ENCODE measurements around the gene PRXL2B.

Gene PRXL2B

DNA sequence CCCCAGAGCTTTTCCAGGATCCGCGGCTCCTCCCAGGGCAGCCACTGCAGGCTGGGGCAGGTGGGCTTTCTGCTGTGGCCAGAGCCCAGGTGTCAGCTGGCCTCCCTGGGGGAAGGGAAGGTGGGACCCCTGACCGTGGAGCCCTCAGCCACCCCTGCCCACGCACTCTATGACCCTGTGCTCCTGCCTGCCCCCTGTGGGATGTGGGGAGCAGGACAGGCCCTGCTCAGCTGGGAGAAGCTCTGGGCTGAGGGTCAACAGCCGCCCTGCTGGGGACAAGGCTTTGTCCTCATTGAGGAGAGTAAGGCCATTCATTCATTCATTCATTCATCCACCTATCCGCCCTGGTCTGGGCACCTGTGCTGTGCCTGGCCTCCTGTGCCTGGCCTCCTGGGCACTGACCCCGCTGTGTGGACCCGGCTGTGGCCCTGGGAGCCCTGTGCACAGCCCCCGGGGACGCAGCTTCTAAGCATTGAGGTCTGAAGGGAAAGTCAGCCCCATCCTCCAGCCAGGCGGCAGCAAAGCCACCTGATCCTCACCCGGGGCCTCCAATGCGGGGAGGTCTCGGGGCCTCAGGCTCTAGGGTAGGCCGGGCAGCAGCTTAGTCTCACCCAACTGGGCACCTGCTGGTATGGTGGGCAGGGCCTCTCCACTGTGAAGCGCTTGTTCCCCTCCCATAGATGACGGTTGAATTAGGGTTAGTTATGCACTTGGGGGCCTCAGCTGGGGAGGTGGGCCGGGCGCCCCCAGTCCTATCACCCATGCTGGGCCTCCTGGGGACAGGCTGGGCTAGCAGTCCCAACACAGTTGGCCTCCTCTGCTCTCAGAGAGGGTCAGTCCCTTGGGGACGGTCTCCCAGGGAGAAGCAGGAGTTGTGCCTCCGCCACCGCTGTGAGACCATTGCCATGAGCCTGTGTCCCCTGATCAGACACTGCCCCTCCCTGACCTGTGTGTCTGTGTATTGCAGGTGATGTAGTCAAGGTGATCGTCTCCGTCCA is 24.4 kb upstream of the PRXL2B start:
- DNase-seq (ENCODE audit: low read depth): no peak
- TF ChIP-seq, protein P1, sequence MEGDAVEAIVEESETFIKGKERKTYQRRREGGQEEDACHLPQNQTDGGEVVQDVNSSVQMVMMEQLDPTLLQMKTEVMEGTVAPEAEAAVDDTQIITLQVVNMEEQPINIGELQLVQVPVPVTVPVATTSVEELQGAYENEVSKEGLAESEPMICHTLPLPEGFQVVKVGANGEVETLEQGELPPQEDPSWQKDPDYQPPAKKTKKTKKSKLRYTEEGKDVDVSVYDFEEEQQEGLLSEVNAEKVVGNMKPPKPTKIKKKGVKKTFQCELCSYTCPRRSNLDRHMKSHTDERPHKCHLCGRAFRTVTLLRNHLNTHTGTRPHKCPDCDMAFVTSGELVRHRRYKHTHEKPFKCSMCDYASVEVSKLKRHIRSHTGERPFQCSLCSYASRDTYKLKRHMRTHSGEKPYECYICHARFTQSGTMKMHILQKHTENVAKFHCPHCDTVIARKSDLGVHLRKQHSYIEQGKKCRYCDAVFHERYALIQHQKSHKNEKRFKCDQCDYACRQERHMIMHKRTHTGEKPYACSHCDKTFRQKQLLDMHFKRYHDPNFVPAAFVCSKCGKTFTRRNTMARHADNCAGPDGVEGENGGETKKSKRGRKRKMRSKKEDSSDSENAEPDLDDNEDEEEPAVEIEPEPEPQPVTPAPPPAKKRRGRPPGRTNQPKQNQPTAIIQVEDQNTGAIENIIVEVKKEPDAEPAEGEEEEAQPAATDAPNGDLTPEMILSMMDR (IDR thresholded peaks at IDR 0.05; ENCODE audit: insufficient read depth, low read depth, low read length, missing control alignments): peak; percentile 55
- H3K4me3 ChIP-seq (ENCODE audit: low read length): no peak overlapping the region

DNA sequence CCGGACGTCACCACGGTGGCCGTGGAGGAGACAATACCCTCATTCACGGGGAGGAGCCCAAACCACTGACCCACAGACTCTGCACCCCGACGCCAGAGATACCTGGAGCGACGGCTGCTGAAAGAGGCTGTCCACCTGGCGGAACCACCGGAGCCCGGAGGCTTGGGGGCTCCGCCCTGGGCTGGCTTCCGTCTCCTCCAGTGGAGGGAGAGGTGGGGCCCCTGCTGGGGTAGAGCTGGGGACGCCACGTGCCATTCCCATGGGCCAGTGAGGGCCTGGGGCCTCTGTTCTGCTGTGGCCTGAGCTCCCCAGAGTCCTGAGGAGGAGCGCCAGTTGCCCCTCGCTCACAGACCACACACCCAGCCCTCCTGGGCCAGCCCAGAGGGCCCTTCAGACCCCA is 23.4 kb upstream of the PRXL2B start:
- H3K4me3 ChIP-seq (ENCODE audit: low read length): no peak overlapping the region
- TF ChIP-seq, protein P1 (IDR thresholded peaks at IDR 0.05; ENCODE audit: insufficient read depth, low read depth, low read length, missing control alignments): no peak
- no peak for DNase-seq (ENCODE audit: low read depth)

DNA sequence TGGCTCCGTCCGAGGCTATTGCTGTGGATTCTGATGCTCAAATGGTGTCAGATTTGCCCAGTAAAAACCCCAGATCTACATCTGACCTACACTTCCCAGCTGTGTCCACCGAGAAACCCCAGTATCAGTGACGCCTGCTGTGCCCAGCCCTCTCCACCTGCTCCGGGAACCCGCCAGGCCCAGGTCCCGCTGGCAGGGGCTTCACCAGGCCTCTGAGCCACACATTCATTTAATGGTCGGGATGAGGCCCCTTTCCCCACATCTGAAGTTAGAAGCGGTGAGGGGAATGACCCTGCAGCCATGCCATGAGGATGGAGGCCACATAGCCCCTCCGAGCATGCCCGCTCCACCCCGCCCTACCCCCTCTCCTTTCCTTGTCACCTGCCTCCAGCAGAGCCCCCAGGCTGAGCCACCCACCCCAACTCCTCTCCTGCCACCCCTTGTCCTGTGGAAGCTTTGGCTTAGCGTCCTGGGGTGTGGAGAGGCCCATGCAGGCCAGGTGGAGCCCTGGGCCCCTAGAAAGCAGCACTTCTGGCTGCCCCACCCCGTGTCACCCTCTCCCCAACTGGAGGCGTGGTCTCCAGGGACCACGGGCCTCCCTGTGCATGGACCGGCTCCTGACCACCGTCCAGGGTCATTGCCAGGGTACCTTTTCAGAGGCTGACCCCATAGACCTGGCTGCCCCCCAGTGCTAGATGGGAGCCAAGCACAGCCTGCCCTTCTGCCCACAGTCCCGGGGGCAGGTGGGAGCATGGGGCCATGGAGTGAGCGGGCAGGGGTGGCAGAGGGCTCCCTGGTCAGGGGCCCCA is 22.4 kb upstream of the PRXL2B start:
- no peak for DNase-seq (ENCODE audit: low read depth)
- TF ChIP-seq, protein P1 (IDR thresholded peaks at IDR 0.05; ENCODE audit: insufficient read depth, low read depth, low read length, missing control alignments): no peak
- H3K4me3 ChIP-seq (ENCODE audit: low read length): no peak overlapping the region

DNA sequence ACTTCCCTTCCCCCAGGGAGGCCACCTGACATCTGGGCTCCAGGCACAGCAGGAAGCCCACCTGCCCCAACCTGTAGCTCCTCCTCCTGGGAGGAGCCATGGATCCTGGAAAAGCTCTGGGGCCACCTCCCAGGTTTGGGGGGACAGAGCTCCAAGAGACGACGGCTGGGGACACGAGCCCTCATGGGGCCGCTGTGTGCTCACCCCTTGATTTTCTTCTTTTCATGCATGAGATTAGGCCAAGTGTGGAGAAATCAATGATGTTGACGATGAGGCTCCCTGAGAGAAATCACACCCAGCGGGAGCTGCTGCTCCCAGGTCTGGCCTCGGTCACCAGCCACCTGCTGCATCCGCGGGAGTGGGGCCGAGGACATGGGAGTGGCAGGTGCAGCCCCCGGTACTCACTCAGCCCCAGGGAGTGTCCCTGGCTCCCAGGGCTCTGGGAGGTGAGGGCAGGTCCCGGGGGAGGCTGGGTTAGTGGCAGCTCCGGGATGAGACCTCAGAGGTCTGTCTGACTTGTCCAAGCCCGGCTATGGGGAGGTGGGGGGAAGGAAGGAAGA is 21.7 kb upstream of the PRXL2B start:
- TF ChIP-seq, protein P1 (IDR thresholded peaks at IDR 0.05; ENCODE audit: insufficient read depth, low read depth, low read length, missing control alignments): no peak
- no peak for DNase-seq (ENCODE audit: low read depth)
- H3K4me3 ChIP-seq (ENCODE audit: low read length): no peak overlapping the region

DNA sequence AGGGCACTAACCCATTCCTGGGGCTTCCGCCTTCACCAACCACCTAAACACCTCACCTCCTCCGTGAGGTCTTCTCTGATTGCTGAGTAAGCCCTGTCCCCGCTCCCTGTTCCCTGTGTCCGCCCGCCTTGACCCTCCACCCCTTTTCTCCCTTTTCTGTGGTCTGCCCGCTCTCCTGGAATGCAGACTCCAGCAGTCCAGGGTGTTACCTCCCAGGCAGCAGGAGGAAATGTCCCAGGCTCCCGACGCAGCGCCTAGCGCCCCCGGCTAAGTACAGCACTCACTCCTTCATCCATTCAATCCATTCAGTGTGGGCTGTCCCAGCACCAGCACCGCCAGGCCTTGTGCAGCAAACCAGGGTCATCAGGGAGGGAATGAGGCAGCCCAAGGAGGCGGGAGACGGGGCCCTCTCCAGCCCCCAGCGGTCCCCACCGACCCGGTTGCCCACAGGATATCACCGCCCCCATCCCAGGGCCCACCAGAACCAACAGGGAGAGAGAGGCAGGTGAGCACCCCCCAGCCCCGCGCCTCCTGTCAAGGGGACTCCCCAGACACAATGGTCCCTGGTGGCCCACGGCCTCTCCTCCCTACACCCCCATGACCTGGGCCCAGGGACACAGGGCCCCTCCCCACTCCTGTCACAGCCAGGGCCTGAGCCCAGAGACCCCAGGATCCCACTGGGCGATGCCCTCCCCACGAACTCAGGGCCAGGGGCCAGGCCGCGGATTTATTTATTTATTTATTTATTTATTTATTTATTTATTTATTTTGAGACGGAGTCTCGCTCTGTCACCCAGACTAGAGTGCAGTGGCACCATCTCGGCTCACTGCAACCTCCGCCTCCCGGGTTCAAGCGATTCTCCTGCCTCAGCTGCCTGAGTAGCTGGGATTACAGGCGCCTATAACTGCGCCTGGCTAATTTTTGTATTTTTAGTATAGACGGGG is 20.2 kb upstream of the PRXL2B start:
- H3K4me3 ChIP-seq (ENCODE audit: low read length): no peak overlapping the region
- TF ChIP-seq, protein P1 (IDR thresholded peaks at IDR 0.05; ENCODE audit: insufficient read depth, low read depth, low read length, missing control alignments): no peak
- no peak for DNase-seq (ENCODE audit: low read depth)
